Measurements from ENCODE around the gene GRID1. TPM values are rescaled to one million over a fixed set of nuclear protein-coding genes. Genes with fewer than 3 reads are reported as not detected.

The GRID1 gene
- total RNA-seq, 1 donor from 2014 or later: 0.22 TPM

- TF ChIP-seq CTCF (IDR thresholded peaks at IDR 0.05; ENCODE audit: unreplicated experiment): no peak
- no peaks in the 10 kb centered on the region for H3K9me3 Mint-ChIP-seq (ENCODE audit: low read depth)
- no peaks in the 10 kb centered on the region for H3K36me3 Mint-ChIP-seq (ENCODE audit: insufficient read depth)
- peaks cover 4% of the 10 kb centered on the region for H3K4me1 Mint-ChIP-seq (ENCODE audit: low read depth)
- H3K4me3 Mint-ChIP-seq (ENCODE audit: low read depth): no peak overlapping the region
- DNase-seq (ENCODE audit: low spot score, unreplicated experiment): no peak
- H3K27ac Mint-ChIP-seq: no peak overlapping the region
- peaks cover 60% of the 10 kb centered on the region for H3K27me3 Mint-ChIP-seq
These were observed 27.4 kb upstream of the GRID1 start for GRCh38 chr10:86393862-86394455.

GRCh38 chr10:86393362-86393761, 26.8 kb upstream of the GRID1 start:
- Mint-ChIP-seq H3K4me1 (ENCODE audit: low read depth) (peaks cover 4% of the 10 kb centered on the region), H3K36me3 (ENCODE audit: insufficient read depth) (no peaks in the 10 kb centered on the region), H3K9me3 (ENCODE audit: low read depth) (no peaks in the 10 kb centered on the region), H3K27me3 (peaks cover 58% of the 10 kb centered on the region), H3K27ac (no peak overlapping the region), H3K4me3 (ENCODE audit: low read depth) (no peak overlapping the region)
- no peak for DNase-seq (ENCODE audit: low spot score, unreplicated experiment)
- TF ChIP-seq CTCF (IDR thresholded peaks at IDR 0.05; ENCODE audit: unreplicated experiment): no peak

GRCh38 chr10:86392723-86393094, 26.1 kb upstream of the GRID1 start:
- H3K36me3 Mint-ChIP-seq (ENCODE audit: insufficient read depth): no peaks in the 10 kb centered on the region
- TF ChIP-seq CTCF (IDR thresholded peaks at IDR 0.05; ENCODE audit: unreplicated experiment): no peak
- no peak overlapping the region for H3K4me3 Mint-ChIP-seq (ENCODE audit: low read depth)
- DNase-seq (ENCODE audit: low spot score, unreplicated experiment): no peak
- peaks cover 4% of the 10 kb centered on the region for H3K4me1 Mint-ChIP-seq (ENCODE audit: low read depth)
- peaks cover 61% of the 10 kb centered on the region for H3K27me3 Mint-ChIP-seq
- H3K9me3 Mint-ChIP-seq (ENCODE audit: low read depth): no peaks in the 10 kb centered on the region
- no peak overlapping the region for H3K27ac Mint-ChIP-seq

GRCh38 chr10:86391986-86392722, 25.6 kb upstream of the GRID1 start:
- Mint-ChIP-seq H3K27ac (no peak overlapping the region), H3K4me1 (ENCODE audit: low read depth) (peaks cover 4% of the 10 kb centered on the region), H3K4me3 (ENCODE audit: low read depth) (no peak overlapping the region), H3K9me3 (ENCODE audit: low read depth) (no peaks in the 10 kb centered on the region), H3K27me3 (peaks cover 61% of the 10 kb centered on the region), H3K36me3 (ENCODE audit: insufficient read depth) (no peaks in the 10 kb centered on the region)
- TF ChIP-seq CTCF (IDR thresholded peaks at IDR 0.05; ENCODE audit: unreplicated experiment): no peak
- DNase-seq (ENCODE audit: low spot score, unreplicated experiment): no peak

- DNase-seq (ENCODE audit: low spot score, unreplicated experiment): no peak
- Mint-ChIP-seq H3K27ac (no peak overlapping the region), H3K36me3 (ENCODE audit: insufficient read depth) (no peaks in the 10 kb centered on the region), H3K4me3 (ENCODE audit: low read depth) (no peak overlapping the region), H3K4me1 (ENCODE audit: low read depth) (peaks cover 4% of the 10 kb centered on the region), H3K9me3 (ENCODE audit: low read depth) (no peaks in the 10 kb centered on the region), H3K27me3 (peaks cover 58% of the 10 kb centered on the region)
- TF ChIP-seq CTCF (IDR thresholded peaks at IDR 0.05; ENCODE audit: unreplicated experiment): no peak
These were observed 24.7 kb upstream of the GRID1 start for GRCh38 chr10:86391236-86391840.

Measured in progenitor cell of endocrine pancreas (in vitro differentiated cells).